Right cardiac atrium (tissue), 5 donors: ENCODE data around the gene MLIP. TPM values are rescaled to one million over a fixed set of nuclear protein-coding genes. Genes with fewer than 3 reads are reported as not detected.
"Not testable (repeated sequence)": the region's sequence is repeated elsewhere in the genome, so short reads cannot be mapped to it uniquely, and the experiment has no call there.

ENCODE experiments used
- ATAC-seq, 2 donors: fragments of 200-7000 bp; cut with Tn5 transposase; one replicate each; pipeline versions ENCODE4 v1.8.0 to v1.9.1; 2020; ENCODE audit warnings: moderate library complexity in 2 of 2, mild to moderate bottlenecking in 1 of 2
- DNase-seq, 3 donors: peaks; one replicate each; pipeline ENCODE4 v3.0.0-alpha.2; 2020
- H3K27ac ChIP-seq: one replicate; pipeline ENCODE4 v1.5.1; 2013; ENCODE audit warnings: mild to moderate bottlenecking, low read length, control low read depth, moderate library complexity
- H3K27me3 ChIP-seq: one replicate; pipeline ENCODE4 v1.6.1; 2013; ENCODE audit not compliant: control insufficient read depth, insufficient read depth
- H3K4me1 ChIP-seq: one replicate; pipeline ENCODE4 v1.6.1; 2013; ENCODE audit warnings: low read length; ENCODE audit not compliant: control insufficient read depth, insufficient read depth
- H3K4me3 ChIP-seq: one replicate; pipeline ENCODE4 v1.5.1; 2013; ENCODE audit warnings: low read length, control low read depth
- H3K9me3 ChIP-seq: one replicate; pipeline ENCODE4 v1.6.1; 2013; ENCODE audit warnings: low read length; ENCODE audit not compliant: control insufficient read depth
- WGBS: extraction: QIAGEN DNeasy Blood & Tissue Kit; methylation state at CpG from one replicate; pipeline ENCODE4 v1.1.7; 2013; 5-methylcytosine and 5-hydroxymethylcytosine counted together
- intact Hi-C, 4 donors: fragments of 100-400 bp; cut with DNase I; formaldehyde crosslinking; loops; one replicate each; pipeline versions ENCODE4 v1.11.0 to v1.14.0; 2022 to 2023
- polyA plus RNA-seq: library from polyadenylated mRNA; stranded (reverse); fragments of 200-250 nt; gene quantifications from one replicate; pipeline ENCODE4 v1.2.3, GENCODE V29; 2013
- total RNA-seq, 4 donors: library from RNA; stranded (reverse); fragmentation: NEBNext Ultra II Directional; extraction: Animal tissue kit (Norgen Biotek cat#: 25700); gene quantifications; one replicate each; pipeline ENCODE4 v1.2.1, GENCODE V29; 2021
- donor health status: healthy with polysubstance abuse.
- donor health status: DM: no; HTN: yes; CAD: no.
- donor health status: DM: no; HTN: no; CAD: no.
- donor health status: DM: no; HTN: yes; CAD: no; lungs with severe emphysema.
- donor health status: DM: yes; HTN: yes; CAD: no.

The MLIP gene
- total and polyA plus RNA-seq, 5 donors = 154 to 336 (median 291) TPM

- H3K27ac ChIP-seq, H3K4me1 ChIP-seq, H3K4me3 ChIP-seq, intact Hi-C loops, DNase-seq, ATAC-seq, H3K9me3 ChIP-seq, H3K27me3 ChIP-seq: not testable (repeated sequence)
- WGBS = 92% methylated on average over 13 of the region's 13 CpGs
These were observed 29.7 kb upstream of the MLIP start for GRCh38 chr6:54081499-54081898.

- no peaks in the 10 kb centered on the region for H3K9me3 ChIP-seq
- H3K4me3 ChIP-seq = no peak overlapping the region
- ATAC-seq (no peak), DNase-seq (no peak)
- no peaks in the 10 kb centered on the region for H3K27me3 ChIP-seq
- 50% methylated on average over 3 of the region's 3 CpGs for WGBS
- intact Hi-C loops = no loop called here
- peaks cover 5% of the 10 kb centered on the region for H3K4me1 ChIP-seq
- H3K27ac ChIP-seq = no peak overlapping the region
These were observed 28.0 kb upstream of the MLIP start for GRCh38 chr6:54083287-54083686.

DNA sequence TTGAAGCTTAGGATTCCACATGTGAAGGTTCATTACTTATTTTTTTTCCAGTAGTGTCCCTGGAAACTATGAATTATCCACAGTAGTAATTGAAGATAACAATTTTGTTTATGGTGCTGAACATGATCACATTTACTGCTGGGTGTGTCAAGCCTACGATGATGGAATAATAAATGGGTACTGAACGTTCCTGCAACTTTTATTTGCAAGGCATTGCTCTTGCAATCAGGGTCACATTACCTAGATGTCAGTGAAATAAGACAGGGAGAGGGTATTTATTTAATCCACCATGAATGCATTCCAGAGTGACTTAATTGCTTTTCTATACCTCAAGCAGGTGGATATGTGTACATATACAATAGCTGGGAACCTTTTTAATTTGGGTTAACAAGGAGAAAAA is 27.0 kb upstream of the MLIP start:
- intact Hi-C loops = no loop called here
- DNase-seq (no peak), ATAC-seq (no peak)
- WGBS = 47% methylated on average over 2 of the region's 2 CpGs
- Histone ChIP-seq H3K27me3 (no peaks in the 10 kb centered on the region), H3K27ac (no peak overlapping the region), H3K9me3 (no peaks in the 10 kb centered on the region), H3K4me3 (no peak overlapping the region), H3K4me1 (peaks cover 5% of the 10 kb centered on the region)

DNA sequence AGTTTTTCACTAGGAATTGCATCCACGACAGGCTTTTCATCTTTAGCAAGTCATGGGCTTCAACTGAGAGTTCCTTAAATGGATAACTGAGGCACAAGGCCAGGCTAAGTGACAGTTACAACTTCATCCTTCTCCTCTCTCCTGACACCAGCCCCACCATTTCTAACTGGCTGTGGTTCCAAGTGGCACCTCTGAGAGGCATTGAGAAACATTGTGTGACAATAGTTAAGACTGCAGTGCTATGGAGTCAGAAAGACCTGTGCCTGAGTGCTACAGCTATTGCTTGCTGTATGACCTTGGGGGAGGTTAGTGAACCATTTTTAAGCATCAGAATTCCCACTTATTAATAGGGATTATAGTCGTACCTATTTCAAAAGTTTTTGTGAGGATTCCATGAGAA is 26.2 kb upstream of the MLIP start:
- DNase-seq (no peak), ATAC-seq (peak; percentile 85 to 86)
- WGBS = 15% methylated on average over 2 of the region's 2 CpGs
- Histone ChIP-seq H3K9me3 (no peaks in the 10 kb centered on the region), H3K27me3 (no peaks in the 10 kb centered on the region), H3K27ac (peak overlapping the region; percentile 47), H3K4me1 (peaks cover 2% of the 10 kb centered on the region), H3K4me3 (no peak overlapping the region)
- intact Hi-C loops = no loop called here

DNA sequence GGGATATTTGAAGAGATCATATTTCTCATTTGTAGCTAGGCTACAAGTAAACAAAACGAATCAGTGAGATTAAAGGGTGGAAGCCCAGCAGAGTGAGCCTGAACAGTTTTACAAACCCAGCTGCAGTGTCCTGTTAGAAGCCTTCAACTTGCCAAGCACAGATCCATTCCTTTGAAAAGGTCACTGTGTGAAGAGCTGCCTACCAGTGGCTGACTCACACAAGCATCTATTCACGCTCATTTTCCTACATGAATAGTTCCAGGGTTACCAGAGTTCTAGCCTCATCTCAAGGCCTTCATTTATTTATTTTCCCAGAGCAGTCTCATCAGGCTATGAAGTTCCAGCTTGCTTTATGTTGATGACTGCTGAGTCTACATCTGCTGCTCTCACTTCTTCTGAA is 25.7 kb upstream of the MLIP start:
- Histone ChIP-seq H3K4me3 (no peak overlapping the region), H3K27me3 (no peaks in the 10 kb centered on the region), H3K9me3 (no peaks in the 10 kb centered on the region), H3K4me1 (peaks cover 2% of the 10 kb centered on the region), H3K27ac (peak overlapping the region; percentile 38)
- ATAC-seq = peak; percentile 91 to 92
- DNase-seq = peak in 1 of 3 donors; percentile 15
- 24% methylated on average over 2 of the region's 2 CpGs for WGBS
- intact Hi-C loops = no loop called here

GRCh38 chr6:54086439-54086838 is 24.8 kb upstream of the MLIP start:
- ATAC-seq (no peak), DNase-seq (no peak)
- intact Hi-C loops = no loop called here
- no peaks in the 10 kb centered on the region for H3K9me3 ChIP-seq
- peak overlapping the region; percentile 83 for H3K27ac ChIP-seq
- whole genome bisulfite sequencing = 33% methylated on average over 1 of the region's 1 CpG
- no peaks in the 10 kb centered on the region for H3K27me3 ChIP-seq
- no peak overlapping the region for H3K4me3 ChIP-seq
- peaks cover 4% of the 10 kb centered on the region for H3K4me1 ChIP-seq

- no peak overlapping the region for H3K4me3 ChIP-seq
- DNase-seq (no peak), ATAC-seq (no peak)
- intact Hi-C loops = no loop called here
- 62% methylated on average over 2 of the region's 2 CpGs for WGBS
- no peak overlapping the region for H3K27ac ChIP-seq
- no peaks in the 10 kb centered on the region for H3K9me3 ChIP-seq
- H3K27me3 ChIP-seq = no peaks in the 10 kb centered on the region
- peaks cover 4% of the 10 kb centered on the region for H3K4me1 ChIP-seq
These were observed 23.5 kb upstream of the MLIP start for GRCh38 chr6:54087721-54088120.

DNA sequence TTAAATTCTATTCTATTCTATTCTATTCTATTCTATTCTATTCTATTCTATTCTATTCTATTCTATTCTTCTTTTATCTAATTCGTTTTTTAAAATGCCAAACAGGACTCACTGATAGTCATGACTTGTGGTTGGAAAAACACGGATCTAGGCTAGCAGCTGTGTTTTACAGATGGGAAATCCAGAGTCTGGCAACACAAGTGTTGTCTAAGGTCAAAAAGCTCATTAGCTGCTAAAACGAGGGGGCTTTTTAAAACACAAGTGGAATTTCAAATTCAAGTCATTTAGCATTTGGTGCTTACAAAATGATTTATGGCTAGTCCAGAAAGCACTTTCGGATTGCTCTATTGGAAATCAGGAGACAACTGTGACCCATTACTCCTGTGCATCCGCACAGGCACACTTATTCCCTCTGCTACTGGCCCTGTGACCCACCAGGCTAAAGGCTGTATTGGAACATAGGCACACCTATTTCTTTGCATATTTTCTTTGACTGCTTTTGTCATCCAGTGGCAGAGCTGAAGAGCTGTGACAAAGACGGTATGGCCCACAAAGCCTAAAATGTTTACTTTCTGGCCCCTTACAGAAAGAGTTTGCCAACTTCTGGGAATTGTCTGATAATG is 17.8 kb upstream of the MLIP start:
- ATAC-seq (no peak), DNase-seq (no peak)
- intact Hi-C loops = no loop called here
- Histone ChIP-seq H3K4me1 (peaks cover 2% of the 10 kb centered on the region), H3K4me3 (no peak overlapping the region), H3K27me3 (no peaks in the 10 kb centered on the region), H3K27ac (no peak overlapping the region), H3K9me3 (no peaks in the 10 kb centered on the region)
- 50% methylated on average over 6 of the region's 6 CpGs for WGBS

GRCh38 chr6:54094293-54094692 is 16.9 kb upstream of the MLIP start:
- Histone ChIP-seq H3K4me1 (peaks cover 2% of the 10 kb centered on the region), H3K4me3 (no peak overlapping the region), H3K27me3 (no peaks in the 10 kb centered on the region), H3K9me3 (no peaks in the 10 kb centered on the region), H3K27ac (no peak overlapping the region)
- intact Hi-C loops = no loop called here
- DNase-seq = no peak
- no peak for ATAC-seq

DNA sequence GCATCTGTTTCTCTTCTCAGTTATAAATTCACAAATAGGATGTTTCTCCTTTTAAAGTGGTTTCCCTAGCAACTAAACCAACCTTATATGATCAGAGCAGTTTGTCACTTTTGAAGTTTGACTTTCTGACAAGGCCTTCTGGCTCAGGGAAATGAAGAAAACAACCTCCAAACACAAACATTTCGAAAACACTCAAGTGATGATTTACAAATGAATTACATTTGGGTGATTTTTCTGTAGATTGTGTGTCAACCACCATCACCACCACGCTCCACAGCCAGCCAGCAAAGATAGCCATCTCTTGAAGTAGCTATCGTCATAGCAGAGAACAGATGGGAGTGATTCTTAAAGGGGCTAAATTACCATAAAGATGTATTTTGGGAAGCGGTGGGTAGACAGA is 16.5 kb upstream of the MLIP start:
- DNase-seq = peak in 1 of 3 donors; percentile 14
- H3K27ac ChIP-seq = no peak overlapping the region
- 75% methylated on average over 4 of the region's 4 CpGs for WGBS
- intact Hi-C loops = no loop called here
- H3K27me3 ChIP-seq = no peaks in the 10 kb centered on the region
- H3K4me1 ChIP-seq = peaks cover 2% of the 10 kb centered on the region
- H3K9me3 ChIP-seq = no peaks in the 10 kb centered on the region
- H3K4me3 ChIP-seq = no peak overlapping the region
- no peak for ATAC-seq

DNA sequence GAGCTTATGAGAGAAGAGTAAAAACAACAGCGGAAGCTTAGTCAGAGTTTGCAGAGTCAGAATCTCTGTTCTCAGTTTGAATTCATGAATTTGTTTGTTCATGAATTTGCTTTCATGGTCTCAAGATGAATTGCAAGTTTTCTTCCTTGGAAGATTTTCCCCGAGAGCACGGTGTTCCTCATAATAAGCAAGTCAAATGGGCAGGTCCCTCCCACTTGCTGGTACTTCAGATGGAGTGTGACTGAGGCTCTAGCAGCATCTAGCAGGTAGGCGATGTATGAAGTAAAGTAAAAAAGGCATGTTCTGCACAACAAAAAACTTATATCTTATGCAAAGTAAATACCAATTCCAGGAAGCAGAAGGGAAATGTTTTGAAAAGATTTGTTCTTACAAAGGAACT is 15.5 kb upstream of the MLIP start:
- 86% methylated on average over 4 of the region's 4 CpGs for WGBS
- DNase-seq (no peak), ATAC-seq (no peak)
- Histone ChIP-seq H3K4me1 (peaks cover 2% of the 10 kb centered on the region), H3K4me3 (no peak overlapping the region), H3K27ac (no peak overlapping the region), H3K9me3 (no peaks in the 10 kb centered on the region), H3K27me3 (no peaks in the 10 kb centered on the region)
- intact Hi-C loops = no loop called here

- H3K9me3 ChIP-seq = no peaks in the 10 kb centered on the region
- H3K27ac ChIP-seq = no peak overlapping the region
- H3K27me3 ChIP-seq = no peaks in the 10 kb centered on the region
- no peak overlapping the region for H3K4me3 ChIP-seq
- intact Hi-C loops = no loop called here
- DNase-seq (no peak), ATAC-seq (no peak)
- 63% methylated on average over 3 of the region's 3 CpGs for WGBS
- H3K4me1 ChIP-seq = no peaks in the 10 kb centered on the region
These were observed 14.4 kb upstream of the MLIP start for GRCh38 chr6:54096811-54097210.
